Heart left ventricle (tissue), 13 donors: Measurements from ENCODE around the gene ENTPD1.

Experiments used
- CTCF ChIP-seq, 12 donors: fragments of 200-600 bp; sonication (generic) in 4 of 12; IDR thresholded peaks; one replicate each; pipeline versions ENCODE4 v1.5.0 to v1.8.0; 2018 to 2022; ENCODE audit warnings: antibody characterized with exemption in 12 of 12, mild to moderate bottlenecking in 5 of 12
- POLR2A ChIP-seq, 2 donors: fragments of 450-650 bp; IDR thresholded peaks; one replicate each; pipeline ENCODE4 v1.6.1; 2017; ENCODE audit warnings: antibody characterized with exemption in 2 of 2, mild to moderate bottlenecking in 2 of 2, moderate library complexity in 2 of 2
- donor health status: ischemic (EF 13 %, LVEDD 7.1; RV severe dilation, severe dysfunction).
- donor health status: DM: no; HTN: yes; CAD: no.
- donor health status: DM: no; HTN: no; CAD: no.
- donor health status: ischemic (EF 25% LVEDD 6.9; RV normal size, moderate dysfunction).
- donor health status: ischemic (EF 25% LVEDD 5.7; RV mildly dilated, moderate dysfunction).
- donor health status: ischemic (EF 35%, LVEDD 5.7; RV mildly dilated, moderate dysfunction).
- donor health status: nonischemic (EF 11% LVEDD 7.7; RV severe dilation, severe dysfunction).
- donor health status: DM: yes; HTN: yes; CAD: no.
- donor health status: PGD.
- donor health status: ischemic (EF 29% LVEDD 5.4; RV normal size, mild dysfunction).
- donor health status: nonischemic (EF 23%, LVEDD 6.1; RV moderate dilation, normal function).

GRCh38 chr10:95909561-95909960 is 153.6 kb downstream of the ENTPD1 start:
- TF ChIP-seq CTCF (IDR thresholded peaks at IDR 0.05) = no peak
- no peak for TF ChIP-seq POLR2A (IDR thresholded peaks at IDR 0.05)
